ENCODE data around the gene NCK2. TPM values are rescaled to one million over a fixed set of nuclear protein-coding genes. Genes with fewer than 3 reads are reported as not detected.

NCK2 gene
- total RNA-seq, 1 experiment from 2014 or later = 49.2 TPM

DNA sequence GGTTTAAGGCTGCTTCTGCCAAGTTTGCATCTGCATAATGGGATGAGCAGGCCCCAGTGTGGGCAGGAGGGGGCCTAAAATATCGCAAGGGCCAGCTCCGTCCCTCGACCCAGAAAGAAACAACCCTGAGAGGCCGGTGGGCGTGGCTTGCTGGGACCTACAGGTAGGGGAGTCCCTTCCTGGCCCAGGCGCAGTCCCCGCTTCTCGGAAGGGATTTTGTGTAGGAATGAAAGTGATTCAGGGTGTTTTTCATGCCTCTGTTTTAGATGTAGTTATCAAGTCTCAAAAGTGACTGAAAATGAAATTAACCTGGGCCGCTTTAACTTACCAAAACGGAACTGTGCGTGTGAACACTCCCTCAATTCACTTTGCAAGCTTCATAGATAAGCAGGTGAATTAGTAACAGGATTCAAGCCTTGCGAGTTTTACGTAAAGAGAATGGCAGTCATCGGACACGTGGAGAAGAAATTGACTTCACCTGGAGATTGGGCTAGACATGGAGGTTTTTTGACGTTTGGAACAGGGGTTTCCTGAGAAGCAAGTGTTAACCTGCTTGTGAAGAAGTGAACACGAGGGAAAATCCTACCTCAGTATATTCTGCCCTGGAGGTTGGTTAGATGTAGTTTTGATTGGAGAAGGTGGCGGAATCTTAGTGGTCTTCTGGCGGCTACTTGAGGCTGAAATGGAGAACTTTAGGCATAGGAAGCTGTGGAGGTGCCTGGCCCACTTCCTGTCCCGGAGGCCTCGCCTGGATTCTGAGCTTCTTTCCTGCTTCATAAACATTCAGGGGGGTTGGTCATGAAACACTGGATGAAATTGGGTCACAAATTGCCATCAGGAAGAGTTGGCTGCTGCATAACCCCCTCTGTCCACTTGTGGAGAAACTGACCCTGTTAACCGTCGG is 1.7 kb downstream of the NCK2 start:
- no peaks in the 10 kb centered on the region for H3K9me3 ChIP-seq (ENCODE audit: control insufficient read depth, low read depth, low read length)
- Mint-ChIP-seq H3K27me3 (ENCODE audit: low read depth) (peaks cover 21% of the 10 kb centered on the region), H3K27ac (peak overlapping the region in 1 of 3 experiments; percentile 42; a peak in 2 of 7 replicates), H3K4me1 (peaks cover 47 to 54% of the 10 kb centered on the region in 2 experiments), H3K36me3 (ENCODE audit: insufficient read depth in 1 of 3, low read depth in 3 of 3) (peaks cover 8 to 39% (median 12%) of the 10 kb centered on the region in 3 experiments), H3K9me3 (no peaks in the 10 kb centered on the region; a peak in 2 of 5 replicates), H3K4me3 (peak overlapping the region; percentile 73 to 87)
- no peak overlapping the region for H3K14ac ChIP-seq (ENCODE audit: insufficient read depth, low read length)
- H3K79me1 ChIP-seq (ENCODE audit: insufficient read depth, low read depth, low read length, poor library complexity, severe bottlenecking) = peaks cover 10% of the 10 kb centered on the region
- peaks cover 40% of the 10 kb centered on the region; the same call in 1 of the 2 replicates for H3K79me2 ChIP-seq (ENCODE audit: insufficient read depth, low read length)
- H4K8ac ChIP-seq (replicated peaks; ENCODE audit: insufficient read length, low read depth, low read length) = no peak overlapping the region
- H3K23ac ChIP-seq (ENCODE audit: insufficient read length, low read depth, low read length) = no peak overlapping the region
- H3K18ac ChIP-seq (ENCODE audit: insufficient read length, low read depth, low read length) = no peak overlapping the region
- no peaks in the 10 kb centered on the region for H3K27me3 ChIP-seq (ENCODE audit: insufficient read depth, low read length)
- H4K20me1 ChIP-seq (ENCODE audit: control insufficient read depth, insufficient read depth, insufficient read length) = no peaks in the 10 kb centered on the region
- no peak overlapping the region for H3T11ph ChIP-seq (ENCODE audit: low read length)
- no peak overlapping the region for H3K4ac ChIP-seq (ENCODE audit: low read depth, low read length)
- H2AK5ac ChIP-seq (ENCODE audit: insufficient read length, low read length) = no peak overlapping the region
- H3K4me1 ChIP-seq (ENCODE audit: insufficient read depth, low read length) = peaks cover 2% of the 10 kb centered on the region; the same call in 1 of the 2 replicates
- H2BK120ac ChIP-seq (ENCODE audit: low read depth, low read length, poor library complexity, severe bottlenecking) = no peak overlapping the region
- no peak overlapping the region for H2BK20ac ChIP-seq (ENCODE audit: low read depth, low read length, poor library complexity, severe bottlenecking)
- peak overlapping the region; percentile 63 for H3K9ac ChIP-seq (ENCODE audit: extremely low read depth, insufficient read length, low read length)
- H3K56ac ChIP-seq (ENCODE audit: insufficient read length, low read depth, low read length) = no peak overlapping the region
- H4K5ac ChIP-seq (ENCODE audit: insufficient read length, low read depth, low read length) = no peak overlapping the region
- WGBS (ENCODE audit: extremely low coverage, insufficient read length, low lambda C conversion rate) = no CpG with 5 or more reads among the region's 23 CpGs
- no peak overlapping the region for H2AFZ ChIP-seq (ENCODE audit: low read length)
- no peak overlapping the region for H3K27ac ChIP-seq (ENCODE audit: insufficient read length, low read depth, low read length)
- no peak overlapping the region for H4K91ac ChIP-seq (ENCODE audit: insufficient read length, low read depth, low read length)
- peak overlapping the region; percentile 71 for H3K4me2 ChIP-seq (ENCODE audit: insufficient read depth, insufficient read length, low read length)
- H2BK15ac ChIP-seq (ENCODE audit: low read depth, low read length) = no peak overlapping the region
- DNase-seq = peak; percentile 74
- TF ChIP-seq, protein P1, sequence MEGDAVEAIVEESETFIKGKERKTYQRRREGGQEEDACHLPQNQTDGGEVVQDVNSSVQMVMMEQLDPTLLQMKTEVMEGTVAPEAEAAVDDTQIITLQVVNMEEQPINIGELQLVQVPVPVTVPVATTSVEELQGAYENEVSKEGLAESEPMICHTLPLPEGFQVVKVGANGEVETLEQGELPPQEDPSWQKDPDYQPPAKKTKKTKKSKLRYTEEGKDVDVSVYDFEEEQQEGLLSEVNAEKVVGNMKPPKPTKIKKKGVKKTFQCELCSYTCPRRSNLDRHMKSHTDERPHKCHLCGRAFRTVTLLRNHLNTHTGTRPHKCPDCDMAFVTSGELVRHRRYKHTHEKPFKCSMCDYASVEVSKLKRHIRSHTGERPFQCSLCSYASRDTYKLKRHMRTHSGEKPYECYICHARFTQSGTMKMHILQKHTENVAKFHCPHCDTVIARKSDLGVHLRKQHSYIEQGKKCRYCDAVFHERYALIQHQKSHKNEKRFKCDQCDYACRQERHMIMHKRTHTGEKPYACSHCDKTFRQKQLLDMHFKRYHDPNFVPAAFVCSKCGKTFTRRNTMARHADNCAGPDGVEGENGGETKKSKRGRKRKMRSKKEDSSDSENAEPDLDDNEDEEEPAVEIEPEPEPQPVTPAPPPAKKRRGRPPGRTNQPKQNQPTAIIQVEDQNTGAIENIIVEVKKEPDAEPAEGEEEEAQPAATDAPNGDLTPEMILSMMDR (conservative IDR thresholded peaks at IDR 0.05) = no peak
- H3K23me2 ChIP-seq (ENCODE audit: insufficient read length, low read depth, low read length, poor library complexity, severe bottlenecking) = peaks cover 8% of the 10 kb centered on the region
- H2BK5ac ChIP-seq (ENCODE audit: insufficient read length, low read length) = no peak overlapping the region
- no peak overlapping the region for H2BK12ac ChIP-seq (ENCODE audit: insufficient read length, low read depth, low read length)
